Measurements from ENCODE around the gene WDR93.

Gene WDR93

DNA sequence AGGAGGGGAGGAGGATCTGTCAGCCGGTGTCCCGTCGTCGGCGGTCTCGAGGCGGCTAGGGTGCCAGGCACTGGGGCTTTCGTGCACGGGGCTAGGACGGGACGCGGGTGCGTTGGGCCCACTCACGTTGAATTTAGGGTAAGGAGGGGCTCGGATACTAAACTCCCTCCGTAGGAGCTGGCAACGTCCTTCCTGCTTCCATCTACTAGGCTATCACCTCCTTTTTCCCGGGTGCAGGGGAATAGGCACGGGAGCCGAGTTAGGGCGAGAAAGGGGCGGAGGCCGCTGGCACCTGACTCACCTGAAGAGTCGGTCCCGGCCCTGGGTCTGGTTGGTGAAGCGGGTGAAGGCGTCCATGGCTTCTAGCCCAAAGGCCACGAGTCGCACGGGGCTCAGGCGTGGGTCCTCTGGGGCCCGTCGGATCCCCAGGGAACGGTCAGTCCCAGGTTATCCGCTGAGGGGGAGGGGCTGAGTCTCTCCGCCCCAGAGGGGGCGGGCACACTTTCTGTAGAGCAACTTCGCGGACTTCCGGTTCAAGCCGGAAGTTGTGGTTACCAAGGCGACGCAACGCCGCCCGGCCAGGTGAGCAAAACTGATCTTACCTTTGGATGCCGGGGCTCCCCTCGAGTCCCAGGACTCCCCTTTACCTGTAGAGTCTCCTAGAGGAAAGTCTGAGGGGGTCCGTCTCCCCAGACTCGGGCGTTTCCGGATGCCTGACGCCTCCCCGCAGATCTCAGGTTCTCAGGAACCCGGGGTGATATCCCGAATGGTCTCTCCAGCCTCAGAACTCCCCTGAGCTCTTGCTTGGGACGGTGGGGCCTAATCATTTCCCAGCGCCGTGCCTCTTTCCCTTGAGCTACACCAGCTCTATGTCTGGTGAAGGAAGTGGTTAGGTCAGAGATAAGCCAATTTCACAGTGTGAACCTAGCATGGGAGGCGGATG, at the start of gene WDR93, which contains the start of gene PEX11A:
WDR93 (plus strand) TSS at position 536 of the 943 bp plus-strand sequence. CDS start 10,936 bp downstream, outside the sequence.
PEX11A (minus strand) TSS at position 479 of the 943 bp plus-strand sequence; CDS start at position 357, 122 bp downstream.
- DNase-seq, result peak; percentile 86

DNA sequence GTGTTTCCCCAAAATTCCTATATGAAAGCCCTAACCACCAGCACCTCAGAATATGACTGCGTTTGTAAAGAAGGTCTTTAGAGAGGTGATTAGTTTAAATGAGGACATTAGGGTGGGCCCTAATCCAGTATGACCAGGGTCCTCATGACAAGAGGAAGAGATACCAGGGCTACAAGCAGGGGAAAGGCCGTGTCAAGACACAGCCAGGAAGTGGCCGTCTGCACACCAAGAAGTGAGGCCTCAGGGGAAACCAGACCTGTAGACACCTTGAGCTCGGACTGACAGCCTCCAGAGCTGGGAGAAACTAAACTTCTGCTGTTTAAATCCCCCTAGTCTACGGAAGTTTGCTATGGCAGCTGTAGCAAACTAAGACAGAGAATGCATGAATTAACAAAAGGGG, 49.6 kb upstream of the WDR93 start:
- DNase-seq, result no peak

DNA sequence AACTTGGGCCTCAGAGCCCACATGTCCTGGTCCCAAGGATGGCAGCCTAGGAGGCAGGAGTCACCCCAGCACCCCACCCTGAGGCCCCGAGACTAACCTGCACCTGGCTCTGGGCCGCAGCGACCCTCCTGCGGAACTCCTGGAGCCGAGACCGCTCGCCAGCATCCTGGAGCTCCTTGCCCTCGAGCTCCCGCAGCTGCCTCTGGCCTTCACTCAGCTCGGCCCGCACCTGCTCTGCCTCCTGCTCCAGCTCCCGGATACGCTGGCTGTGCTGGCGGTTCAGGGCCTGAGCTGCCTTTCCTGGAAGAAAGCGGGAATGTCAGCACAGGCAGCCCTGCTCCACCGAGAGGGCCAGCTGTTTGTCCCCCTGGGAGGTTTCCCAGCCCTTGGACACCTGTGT, 48.5 kb upstream of the WDR93 start:
- DNase-seq, result no peak

DNA sequence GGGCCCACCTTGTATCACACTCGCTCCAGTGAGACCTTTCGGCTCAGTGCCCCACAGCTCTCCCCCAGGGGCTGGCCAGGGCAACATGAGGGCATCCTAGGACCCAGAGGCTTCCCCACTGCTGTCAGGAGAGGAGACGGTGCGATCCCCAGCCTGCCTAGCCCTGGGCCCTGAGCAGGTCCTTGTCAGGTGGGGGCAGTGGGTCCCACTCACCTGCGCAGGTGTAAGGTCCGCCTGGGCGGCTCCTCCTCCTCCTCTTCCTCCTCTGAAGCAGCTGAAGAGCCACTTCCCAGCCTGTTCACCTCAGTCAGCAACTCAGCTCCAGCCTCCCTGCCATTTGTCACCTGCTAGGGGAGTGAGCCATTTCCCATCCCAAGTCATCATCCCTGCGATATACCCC, 44.9 kb upstream of the WDR93 start:
- no peak for DNase-seq

DNA sequence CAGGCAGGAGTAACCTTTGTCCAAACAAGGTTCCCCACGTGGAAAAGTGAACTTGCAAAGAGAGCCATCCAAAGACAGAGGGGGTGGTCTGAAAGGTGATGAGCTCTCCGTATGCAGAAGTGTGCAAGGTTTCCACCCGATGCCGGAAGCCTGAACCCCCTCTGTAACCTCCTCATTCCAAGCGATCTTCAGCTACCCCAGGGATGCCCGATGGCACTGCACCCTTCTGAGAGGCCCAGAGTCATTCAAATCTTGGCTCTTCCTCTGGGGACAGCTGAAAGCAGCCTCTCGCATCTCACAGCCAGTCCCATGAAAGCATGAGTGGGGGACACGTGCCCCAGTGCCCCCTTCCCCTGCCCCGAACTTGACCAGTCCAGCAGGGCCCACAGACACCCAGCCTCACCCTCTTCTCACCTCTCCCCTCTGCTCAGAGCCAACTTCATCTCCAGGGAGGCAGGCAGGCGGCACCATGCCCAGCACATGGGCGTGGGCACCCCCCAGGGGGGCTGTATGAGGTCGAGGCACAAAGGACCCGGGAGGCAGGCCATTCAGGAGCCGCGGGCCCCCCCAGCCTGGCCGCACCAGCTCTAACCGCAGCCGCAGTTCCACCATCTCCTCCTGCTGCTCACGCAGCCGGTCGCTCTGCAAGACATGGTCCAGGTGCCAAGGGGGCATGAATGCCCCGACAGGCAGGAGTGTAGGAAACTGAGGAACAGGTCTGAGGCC, 44.0 kb upstream of the WDR93 start:
- DNase-seq, result no peak

DNA sequence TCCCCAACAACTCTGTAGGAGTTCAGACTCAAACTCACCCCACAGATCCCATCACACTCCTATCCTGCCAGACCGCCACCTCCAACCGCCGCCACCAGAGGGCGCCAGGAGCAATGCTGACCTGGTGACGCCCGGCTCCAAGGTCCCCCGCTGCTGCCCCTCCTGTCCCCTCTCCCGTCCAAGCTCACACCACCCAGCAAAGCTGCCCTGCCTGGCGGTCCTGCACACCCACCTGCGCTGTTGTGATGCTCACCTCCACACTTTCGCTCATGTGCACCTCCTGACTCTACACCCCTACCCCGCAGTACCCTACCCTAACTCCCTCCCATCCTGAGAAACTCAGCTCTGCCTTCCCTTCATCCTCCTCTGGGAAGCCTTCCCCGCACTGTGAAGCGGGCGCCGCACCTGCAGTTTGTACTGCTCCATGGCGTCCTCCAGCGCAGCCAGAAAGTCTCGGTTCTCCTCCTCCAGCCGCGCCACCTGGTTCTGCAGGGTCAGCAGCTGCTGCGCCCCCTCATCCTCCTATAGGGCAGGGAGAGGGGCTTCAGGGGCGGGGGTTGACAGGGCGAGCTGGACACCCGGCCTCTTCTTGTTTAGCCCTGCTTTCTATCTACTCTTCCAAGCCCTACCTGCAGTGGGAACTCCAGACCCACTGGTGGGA, 43.3 kb upstream of the WDR93 start:
- DNase-seq, result peak; percentile 51

DNA sequence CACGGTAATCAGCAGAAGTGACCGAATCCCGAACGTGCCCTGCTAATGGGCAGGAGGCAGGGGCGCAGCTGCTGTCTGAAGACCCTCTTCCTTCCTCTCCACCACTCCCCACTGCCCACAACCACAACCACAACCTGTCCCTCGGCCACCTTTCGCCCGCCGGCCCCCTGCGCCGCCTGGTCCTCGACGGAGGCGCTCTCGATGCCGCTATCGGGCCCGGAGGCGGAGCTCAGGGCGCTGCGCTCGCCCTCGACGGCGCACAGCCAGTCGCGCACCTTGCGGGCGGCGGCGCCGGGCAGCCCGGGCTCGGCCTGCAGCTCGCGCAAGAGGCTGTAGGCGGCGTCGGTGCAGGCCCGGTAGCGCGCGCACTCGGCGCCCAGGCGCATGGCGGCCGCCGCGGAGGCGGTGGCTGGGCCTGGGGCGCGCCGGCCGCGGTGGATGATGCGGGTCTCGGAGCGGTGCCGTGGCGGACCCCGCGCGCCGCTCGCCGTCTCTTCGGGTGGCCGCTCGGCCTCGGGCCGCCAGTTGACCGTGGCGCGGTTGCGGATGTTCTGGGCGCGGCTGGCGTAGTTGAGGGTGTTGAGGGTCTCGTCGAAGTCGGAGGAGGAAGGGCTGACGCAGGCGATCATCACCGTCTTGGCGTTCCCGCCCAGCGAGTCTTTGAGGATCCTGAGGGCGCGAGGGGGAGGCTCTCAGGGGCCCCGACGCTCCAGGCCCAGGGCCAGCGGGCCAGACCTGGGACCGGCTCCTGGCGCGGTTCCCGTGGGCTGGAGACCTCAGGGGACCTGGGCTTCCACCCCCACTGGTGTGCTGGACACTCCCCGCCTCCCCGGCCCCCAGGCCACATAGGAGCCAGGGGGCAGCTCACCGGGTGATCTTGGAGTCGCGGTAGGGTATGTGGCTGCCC, 42.3 kb upstream of the WDR93 start:
- no peak for DNase-seq

DNA sequence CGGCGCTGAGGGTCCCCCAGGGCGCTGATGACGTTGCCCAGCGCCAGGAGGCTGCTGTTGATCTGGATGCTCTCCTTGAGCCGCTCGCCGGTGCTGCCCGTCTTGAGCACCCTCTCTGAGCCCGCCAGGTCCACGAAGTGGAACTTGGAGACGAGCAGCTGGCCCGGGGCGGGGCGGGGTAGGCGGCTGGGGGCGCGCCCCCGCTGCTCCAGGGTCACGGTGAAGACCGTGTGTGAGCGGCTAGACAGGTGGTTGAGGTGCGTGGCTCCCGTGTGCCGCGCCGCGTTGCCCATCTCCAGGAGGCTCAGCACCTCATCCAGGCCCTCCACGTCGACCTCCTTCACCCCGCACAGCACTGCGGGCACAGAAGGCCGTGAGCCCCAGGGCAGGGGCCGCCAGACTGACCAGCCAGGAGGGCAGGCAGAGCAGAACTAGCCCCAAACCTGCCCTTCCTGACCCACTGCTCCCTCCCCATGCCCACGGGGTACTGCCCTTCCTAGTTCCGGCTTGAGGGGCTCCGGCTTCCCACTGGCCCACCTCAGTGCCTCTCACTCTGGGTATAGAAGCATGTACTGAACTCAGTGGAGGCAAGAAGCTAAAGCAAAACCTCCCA, 41.5 kb upstream of the WDR93 start:
- no peak for DNase-seq

DNA sequence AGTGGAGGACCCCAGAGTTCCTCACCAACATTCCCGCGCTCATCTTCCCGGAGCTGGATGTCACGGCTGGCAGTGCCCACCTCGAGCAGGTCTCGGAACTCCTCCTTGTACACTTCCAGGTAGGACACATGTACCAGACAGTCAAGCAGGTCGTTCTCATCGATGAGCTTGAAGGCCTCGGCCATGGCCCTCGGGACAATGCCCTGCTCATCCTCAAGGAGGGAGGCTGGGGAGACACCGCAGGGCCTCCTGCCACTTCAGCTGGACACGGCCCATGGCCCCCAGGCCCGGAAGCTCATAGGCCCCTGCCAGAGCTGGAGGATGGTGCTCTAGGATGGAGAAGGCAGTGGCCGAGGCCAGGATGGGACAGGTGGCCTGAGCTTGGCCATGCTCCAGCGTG, 40.9 kb upstream of the WDR93 start:
- DNase-seq, result no peak

DNA sequence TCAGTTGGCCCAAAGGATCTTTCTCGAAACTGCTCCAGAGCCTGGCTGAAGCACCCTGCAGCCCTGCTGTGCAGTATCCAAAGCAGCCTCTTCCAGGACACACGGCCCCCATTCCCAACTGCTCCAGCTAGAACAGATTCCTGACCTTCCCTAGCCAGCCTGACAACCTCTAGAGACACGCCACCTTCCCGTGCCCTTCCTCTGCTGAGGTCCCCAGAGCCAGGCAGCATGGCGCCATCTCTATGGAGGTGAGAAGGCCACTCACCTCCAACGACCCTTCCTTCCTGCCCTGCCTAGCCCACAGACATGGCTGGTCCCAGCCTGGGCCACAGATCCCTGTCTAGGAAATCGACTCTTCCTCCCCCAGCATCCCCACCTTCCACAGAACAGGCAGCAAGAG, 38.5 kb upstream of the WDR93 start:
- no peak for DNase-seq

DNA sequence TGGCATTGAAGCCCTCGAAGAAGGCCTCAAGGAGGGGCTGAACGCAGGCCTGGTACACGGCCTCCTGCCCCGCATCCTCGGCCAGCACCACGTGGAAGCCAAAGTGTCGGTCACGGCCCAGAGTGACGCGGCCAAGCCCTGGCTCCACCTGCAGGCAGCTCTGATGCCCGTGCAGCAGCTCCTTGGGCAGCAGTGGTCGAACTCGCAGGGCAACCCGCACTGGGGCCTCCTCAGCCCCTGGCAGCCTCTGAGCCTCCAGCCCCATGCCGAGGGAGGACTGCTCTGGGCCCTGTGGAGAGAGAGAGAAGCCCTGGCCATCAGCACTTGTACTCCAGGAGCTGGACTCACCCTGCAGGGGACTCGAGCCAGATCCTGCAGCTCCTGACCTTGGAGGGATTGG, 37.9 kb upstream of the WDR93 start:
- no peak for DNase-seq

DNA sequence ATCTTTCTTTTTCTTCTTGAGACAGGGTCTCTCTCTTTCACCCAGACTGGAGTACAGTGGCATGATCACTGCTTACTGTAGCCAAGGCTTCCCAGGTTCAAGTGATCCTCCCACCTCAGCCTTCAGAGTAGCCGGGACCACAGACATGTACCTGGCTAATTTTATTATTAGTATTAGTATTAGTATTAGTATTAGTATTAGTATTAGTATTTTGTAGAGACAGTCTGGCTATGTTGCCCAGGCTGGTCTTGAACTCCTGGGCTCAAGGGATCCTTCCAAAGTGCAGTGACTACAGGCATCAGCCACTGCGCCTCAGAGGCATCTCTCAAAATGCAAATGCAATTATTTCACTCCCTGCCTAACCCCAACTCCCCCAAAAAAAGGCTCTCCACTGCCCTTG, 37.0 kb upstream of the WDR93 start:
- no peak for DNase-seq

DNA sequence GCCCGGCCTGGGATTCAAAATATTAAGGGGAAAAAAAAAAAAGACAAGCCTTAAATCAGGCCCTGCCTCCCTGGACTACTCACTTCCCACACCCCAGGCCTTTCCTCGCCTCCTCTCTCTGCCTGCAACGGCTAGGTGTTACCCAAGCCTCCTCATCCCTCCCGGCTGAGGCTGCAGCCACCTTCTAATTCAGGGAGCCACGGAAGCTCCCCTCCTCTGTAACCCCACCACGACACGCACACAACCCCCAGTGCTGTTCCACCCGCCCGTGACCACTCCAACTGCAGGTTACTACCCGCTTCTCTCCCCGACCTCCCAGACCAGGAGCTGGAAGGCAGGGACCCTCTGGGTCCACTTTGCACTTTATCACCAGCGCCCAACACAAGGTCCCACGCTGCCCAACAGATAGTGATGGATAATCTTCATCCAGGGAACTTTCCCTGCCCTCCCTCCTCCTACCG, 36.3 kb upstream of the WDR93 start:
- DNase-seq, result no peak

DNA sequence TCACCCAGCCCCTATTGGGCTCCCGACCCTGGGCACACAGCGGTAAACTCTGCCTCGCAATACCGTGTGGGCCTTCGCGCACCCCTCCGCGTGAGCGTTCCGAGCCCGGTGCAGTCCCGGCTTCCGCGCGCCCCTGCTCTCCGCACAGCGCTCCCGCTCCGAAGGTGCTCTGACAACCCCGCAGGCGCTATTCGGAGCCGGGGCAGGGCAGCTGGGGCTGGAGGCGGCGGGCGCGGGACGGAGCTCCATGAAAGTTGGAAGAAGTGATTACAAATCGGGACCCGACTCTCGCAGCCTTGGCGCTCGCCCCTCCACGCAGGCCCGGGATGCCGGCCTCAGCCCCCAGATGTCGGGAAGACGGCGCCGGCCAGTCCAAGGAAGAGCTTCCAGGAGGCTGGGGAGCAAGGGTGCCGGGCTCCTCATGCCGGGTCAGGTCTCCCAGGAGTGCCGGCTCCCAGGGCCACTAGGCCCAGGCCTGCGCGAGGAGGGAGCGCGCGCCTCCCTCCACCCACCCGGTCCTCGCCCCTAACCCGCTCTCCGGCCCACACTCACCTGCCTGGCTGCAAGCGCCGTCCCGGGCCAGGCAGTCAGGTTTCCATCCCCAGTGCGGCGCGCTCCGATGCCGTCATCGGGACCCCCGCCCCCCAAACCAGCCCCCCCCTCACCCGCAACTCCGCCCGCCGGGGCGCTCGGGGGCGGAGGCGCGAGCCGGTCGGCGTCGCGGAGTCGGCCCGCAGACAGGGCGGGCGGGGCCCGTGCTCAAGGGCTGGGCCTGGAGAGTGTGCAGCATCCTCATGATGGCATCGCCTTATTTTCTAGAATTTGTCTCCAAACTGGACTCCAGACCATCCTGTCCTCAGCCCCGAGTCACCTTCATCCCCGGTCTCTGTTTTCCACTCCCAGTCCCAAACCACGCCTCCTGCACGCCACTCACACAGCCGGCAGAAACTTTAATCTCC, 35.5 kb upstream of the WDR93 start, which contains the start of gene KIF7:
KIF7 (minus strand) TSS at position 621 of the 959 bp plus-strand sequence. CDS start 2,537 bp downstream, outside the sequence.
- no peak for DNase-seq

DNA sequence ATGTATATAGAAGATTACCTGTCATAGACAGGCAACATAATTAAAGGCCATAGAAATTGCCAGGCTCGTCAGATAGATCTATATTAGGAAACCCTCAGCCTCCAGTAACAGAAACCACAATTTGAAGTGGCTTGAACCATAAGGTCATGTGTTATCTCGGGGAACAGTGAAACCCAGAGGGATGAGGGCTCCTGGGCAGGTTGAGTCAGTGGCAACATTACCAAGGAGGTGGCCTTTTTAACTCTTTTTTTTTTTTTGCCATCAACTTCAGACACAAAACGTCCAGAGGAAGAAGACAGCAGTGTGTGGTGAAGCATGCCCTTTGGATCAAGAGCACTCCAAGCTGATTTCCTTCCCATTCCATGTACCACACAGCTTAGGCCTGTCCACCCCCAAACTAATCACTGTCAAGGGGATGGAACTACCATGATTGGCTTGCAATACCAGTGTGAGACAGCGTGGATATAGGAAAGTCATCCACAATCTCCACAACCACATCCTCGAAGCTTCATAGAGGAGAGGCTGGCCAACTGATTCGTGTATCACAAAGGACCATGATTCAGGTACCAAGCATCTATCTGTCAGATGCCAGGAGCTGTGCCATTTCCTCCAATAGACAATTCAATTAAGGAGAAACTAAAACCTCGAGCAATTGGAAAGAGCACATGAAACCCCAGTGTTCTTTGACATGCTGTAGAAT, 34.3 kb upstream of the WDR93 start:
- DNase-seq, result no peak

DNA sequence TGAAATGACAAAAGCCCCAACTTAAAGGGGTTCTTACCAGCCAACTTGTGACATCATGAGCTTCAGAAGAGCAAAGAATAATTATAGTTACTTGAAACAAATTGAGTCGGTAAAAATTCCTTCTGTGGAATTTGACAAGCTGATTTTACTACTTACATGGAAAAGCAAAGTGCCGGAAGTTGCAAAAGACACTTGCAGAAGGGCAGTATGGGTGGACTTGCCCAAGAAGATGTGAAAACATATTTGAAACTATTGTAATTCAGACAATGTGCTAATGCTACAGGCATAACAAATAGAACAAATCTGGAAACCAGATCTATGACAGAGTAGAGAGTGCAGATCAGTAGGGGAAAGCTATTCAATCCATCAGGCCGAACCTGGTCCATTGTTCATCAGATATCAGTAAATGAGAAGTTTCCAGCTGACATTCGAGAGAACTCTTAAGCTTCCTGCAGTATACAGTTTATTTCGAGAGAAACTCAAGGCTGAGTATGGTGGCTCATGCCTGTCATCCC, 32.9 kb upstream of the WDR93 start:
- DNase-seq, result no peak

DNA sequence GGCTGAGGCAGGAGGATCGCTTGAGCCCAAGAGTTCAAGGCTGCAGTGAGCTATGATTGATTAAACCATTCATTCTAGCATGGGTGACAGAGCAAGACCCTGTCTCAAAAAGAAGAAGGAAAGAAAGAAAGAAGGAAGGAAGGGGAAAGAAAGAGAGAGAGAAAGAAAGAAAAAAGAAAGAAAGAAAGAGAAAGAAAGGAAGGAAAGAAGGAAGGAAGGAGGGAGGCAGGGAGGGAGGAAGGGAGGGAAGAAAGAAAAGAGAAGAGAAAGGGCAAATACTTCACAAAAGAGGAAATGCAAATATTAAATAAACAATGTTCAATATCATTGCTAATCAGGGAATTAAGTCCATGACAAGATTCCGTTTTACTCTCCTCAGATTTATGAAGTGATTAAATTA, 31.3 kb upstream of the WDR93 start:
- DNase-seq, result no peak

DNA sequence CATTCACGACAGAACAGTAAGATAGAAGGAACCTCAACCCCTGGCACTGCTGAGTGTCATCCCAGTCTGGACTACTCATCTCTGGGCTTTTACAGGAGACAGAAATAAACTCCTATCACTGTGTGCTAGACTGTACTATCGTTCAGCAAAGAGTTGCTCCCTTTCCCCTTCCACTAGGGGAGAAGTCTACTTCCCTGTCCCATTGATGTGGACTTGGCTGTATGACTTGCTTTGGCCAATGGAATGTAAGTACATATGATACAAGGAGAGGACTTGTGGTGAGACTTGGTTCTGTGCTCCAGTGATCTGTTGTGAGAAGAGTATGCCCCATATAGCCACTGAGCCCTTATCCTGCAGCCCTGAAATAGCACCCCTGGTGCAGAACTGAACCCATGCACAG, 30.1 kb upstream of the WDR93 start:
- no peak for DNase-seq

DNA sequence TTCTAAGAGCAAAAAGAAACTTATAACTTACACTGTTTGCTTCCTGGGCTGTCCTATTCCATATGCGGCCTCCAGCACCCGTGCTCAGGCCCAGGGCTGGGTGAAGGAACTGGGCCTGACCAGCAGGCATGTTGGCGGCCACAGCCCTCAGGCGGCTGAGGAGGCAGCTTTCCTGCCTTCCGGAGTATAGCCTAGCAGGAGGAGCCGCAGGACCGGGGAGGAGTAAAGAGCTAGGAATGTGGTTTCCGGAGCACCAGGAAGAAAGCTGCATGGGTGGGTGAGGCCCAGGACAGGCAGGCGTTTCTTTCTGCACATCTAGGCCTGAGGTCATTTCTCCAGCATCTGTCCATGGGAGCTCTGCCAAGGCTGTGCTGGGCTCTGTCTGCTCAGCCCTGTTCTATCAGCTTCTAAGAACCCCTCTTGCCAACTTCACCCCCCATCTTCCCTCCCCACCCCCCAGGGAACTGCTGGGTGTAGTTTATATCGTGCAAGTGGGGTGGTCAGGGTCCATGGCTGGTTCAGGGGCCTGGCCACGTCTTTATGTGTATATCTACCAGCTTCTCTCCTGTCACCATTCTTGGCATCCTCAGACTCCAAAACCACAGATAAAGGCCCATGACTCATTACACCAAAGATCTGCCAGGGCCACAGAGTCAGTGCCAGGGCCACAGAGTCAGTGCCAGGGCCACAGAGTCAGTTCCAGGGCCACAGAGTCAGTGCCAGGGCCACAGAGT, 27.6 kb upstream of the WDR93 start:
- no peak for DNase-seq
